Activated CD8-positive, alpha-beta memory T cell treated with anti-CD3 and anti-CD28 coated beads, Interleukin-2, amount 50 U/mL, for 48 hours (primary cell): ENCODE results near the gene SVIL.
"Not testable (repeated sequence)": the region's sequence is repeated elsewhere in the genome, so short reads cannot be mapped to it uniquely, and the experiment has no call there.

ENCODE experiments used
- DNase-seq: peaks from one replicate; pipeline ENCODE4 v3.0.0-alpha.2; 2020

The SVIL gene

DNA sequence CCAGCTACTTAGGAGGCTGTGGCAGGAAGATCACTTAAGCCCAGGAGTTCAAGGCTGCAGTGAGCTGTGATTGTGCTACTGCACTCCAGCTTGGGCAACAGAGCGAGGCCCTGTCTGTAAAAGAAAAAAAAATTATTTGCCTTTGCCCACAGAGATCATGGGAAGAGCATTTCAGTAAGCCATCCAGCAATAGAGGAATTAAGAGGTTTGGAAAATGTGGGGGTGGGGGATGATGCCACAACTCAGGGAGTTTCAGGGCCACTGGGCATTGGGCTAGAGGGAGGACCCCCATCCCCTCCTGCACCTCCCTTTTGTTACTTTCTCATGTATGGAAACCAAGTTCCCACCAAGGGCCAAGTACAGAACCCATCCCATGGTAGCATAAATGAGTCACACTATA, 38.4 kb downstream of the SVIL start:
- no peak for DNase-seq

DNA sequence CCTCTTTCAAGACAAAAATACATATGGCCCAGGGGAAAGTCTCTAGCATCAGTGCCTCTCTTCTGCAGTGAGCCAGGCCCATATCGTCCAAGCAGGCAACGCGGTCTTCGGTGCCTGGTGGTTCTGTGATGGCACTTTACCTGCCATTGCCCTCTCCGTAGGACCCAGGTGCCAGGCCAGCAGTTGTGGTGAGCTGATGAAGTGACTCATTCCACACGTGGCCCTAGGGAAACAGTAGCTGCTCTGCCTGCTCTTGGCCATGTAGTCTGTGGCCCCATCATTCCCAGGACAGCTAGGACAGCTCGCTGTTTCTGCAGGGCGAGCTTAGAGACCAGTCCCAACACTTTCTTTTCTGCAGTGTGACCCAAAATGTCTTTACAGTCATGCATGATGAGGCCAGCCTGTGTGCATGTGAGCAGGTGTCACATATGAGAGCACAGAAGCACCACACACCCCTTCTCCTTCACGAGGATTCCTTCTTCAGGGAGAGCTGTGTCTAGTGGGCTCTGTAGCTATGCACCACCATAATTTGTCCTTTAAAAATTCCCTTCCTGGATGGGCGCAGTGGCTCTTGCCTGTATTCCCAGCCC, 39.0 kb downstream of the SVIL start:
- DNase-seq: no peak

DNA sequence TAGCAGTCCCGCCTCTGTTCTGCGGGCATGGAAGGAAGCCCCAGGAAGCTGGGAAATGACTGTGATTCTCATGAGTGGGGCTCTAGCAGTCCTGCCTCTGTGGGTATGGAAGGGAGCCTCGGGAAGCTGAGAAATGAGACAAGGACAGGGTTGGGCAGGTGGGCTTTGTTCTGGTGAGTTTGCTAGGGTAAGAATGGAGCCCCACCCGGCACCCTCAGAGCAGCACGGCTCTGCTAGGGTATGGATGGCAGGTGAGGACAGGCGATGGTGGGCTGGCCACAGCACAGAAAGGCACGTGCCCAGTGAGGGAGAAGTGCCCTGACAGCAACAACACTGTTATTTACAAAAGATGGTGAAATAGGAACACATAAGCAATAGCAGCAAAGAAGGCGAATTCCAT, 39.6 kb downstream of the SVIL start:
- DNase-seq: no peak

DNA sequence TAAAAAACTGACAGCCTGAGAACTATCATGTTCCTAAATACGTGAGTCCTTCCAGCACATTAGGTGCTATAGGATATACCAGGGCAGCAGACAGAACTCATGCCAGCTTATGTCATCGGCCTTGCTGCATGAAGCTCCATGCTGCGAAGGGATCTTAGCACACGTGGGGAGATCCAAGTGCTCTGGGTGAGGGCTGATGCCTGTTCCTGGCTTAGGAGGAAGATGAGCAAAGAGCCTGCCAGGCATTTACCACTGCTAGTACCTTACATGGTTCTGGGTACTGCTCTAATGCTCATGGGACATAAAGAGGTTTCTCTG, 43.2 kb downstream of the SVIL start:
- no peak for DNase-seq

DNA sequence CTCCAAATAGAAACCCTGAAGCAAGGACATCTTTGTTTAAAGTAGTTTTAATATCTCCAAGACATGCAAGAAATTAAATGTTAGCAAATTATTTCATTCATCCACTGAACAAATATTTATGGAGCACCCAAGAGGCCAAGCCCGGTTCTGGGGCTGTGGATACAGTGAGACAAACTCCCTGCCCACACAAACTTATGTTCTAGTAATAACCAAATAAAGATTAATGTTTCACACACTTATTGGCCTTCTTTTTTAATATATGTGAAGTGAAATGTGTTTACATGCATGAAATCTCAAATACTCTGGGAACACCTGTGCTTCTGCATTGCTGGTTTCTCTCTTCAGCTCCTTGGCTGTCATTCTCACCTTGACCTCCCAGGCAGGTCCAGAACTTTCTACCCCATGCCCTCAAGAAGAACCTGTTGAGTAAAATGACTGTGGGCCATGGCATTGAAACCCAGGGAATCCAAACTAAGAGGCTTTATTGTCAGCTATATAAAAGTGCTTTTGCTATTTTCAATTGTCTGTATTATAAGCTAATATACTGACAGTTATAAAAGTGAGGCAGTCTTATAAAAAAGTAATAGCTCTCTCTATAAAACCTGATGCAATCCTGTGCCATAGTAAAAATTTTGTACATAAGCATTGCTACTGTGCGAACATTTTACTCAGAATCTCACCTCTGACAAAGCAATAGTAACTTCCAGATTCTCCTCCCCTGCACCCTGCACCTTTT, 43.7 kb downstream of the SVIL start:
- no peak for DNase-seq

DNA sequence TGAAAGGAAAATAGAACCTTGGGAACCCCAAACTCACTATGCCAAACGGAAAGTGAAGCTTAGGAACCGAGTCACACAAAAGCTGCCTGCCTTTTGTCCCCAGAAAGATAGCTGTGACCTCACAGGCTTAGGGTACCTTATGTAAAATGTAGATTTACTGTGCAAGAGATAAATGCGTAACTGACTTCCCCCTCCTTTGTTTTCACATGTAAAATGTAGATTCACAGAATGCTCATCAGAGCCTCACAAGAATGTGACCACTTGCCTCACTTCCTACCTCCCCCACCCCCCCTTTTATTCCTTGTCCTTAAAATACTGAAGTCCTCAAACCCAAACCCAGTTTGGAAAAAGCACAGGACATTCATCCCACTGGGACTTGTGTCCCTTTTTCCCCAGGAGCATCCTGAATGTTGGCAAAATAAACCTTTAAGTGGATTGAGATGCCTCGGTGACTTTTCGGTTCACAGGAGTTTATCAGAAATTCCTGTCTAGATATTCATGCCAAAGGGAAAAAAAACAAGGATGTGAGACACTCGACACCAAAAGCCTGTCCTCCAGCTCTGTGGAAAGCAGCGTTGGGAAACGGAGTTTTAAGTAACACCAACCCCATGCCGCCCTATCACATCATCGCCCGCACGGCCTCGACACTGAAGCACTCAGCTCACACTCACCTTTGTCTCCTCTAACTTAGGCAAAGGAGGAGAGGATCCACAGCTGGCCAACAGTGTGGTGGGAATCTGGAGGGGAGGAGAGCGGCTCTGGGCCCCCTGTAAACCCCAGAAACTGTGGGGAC, 45.9 kb downstream of the SVIL start:
- no peak for DNase-seq

DNA sequence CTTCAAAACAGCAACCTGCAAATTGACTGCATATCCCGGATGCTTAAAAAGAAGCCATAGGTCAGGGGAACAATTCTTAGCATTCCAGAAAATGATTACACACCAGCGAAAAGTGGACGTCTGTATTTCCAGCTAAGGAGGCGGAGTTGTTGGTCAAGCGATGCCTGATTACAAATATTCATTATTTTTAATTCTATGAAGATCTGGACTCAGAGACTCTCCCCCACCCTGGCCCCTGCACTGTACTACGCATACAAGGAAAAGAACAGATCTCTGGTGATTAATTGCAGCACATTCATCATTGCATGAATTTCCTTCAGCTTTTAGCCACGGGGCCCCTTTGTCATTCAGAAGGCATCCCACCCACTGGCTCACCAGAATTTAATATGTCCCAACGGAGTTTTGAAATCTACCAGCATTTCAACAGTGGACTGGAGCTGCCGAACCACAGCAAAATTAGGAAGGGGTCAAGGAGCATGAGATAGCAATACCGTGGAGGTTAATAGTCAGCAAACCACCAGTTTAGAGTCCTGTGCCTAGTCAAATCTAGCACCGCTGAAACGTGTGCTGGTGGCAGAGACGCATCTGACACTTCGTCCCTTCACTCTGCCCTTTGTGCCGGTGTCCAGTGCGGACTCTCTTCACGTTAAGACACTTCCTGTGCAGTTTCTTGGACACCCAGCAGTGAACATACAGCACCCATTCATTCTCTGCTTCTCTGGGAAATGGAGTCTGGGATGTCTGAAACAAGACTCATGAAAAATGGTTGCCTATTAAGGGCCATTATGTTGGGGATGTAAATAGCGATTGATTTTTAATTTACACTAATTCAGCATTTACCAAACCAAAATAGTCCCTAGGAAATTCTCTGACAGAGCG, 46.8 kb downstream of the SVIL start:
- DNase-seq: not testable (repeated sequence)

DNA sequence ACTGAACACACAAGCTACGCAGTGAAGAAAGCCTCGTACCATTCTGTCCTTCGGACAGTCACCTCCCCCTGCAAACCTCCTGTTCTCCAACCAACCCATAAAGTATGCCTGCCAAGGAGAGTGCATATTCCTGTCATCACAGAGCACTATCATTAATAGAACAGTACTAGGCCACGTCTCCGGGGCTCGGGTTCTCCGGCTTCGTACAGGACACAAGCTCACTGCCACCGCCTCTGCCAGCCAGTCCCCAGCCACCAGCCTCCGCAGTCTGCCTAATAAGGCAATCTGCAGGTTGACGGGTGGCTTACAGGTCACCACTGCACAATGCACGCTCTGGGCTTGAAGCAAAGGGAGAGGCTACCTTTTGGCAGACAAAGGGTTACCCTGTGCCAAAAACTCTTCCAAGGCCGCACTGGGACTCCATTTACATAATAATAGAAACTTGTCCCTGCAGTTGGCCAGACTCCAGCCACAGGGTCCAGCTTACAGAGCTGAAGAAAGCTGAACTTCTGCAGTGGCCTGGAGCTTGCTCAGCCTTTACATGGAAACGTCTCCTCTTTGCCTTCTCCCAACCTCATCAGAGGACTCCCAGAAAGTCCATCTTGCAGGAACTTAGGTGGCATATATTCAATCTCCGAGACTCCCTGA, 47.5 kb downstream of the SVIL start:
- DNase-seq: not testable (repeated sequence)

DNA sequence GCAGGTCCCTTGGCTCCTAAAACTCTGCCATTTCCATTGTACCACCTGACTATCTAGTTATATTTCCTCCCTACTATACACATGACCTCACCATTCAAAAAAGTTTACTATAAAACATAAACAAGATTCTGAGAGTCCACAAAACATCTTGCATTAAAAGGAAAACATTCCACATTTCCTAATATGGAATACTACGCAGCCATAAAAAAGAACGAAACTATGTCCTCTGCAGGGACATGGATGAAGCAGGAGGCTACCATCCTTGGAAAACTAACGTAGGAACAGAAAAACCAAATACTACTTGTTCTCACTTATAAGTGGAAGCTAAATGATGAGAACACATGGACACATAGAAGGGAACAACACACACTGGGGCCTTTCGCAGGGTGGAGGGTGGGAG, 48.3 kb downstream of the SVIL start:
- DNase-seq: no peak

DNA sequence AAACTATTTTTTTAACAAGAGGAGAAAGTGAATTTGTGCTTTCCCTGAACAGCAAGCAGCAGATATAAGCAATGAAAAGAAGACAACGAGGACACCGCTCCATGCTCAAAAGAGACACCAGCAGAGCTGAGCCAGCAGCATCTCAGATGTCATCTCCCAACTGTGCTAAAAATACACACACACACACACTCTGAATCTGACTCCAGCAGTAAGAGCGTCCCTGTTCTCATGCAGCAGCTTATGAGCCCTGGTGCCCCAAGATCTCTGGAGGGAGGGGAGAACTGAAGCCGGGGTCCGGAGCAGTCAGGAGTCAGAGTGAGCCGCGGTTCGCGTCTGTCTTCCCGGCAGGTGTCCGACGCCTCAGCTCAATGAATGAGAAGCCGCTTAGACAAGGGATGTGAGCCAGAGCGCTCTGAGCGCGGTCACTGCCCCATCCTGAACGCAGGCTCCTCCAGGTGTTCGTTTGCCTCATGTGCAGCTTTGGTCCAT, 49.2 kb downstream of the SVIL start:
- DNase-seq: no peak

DNA sequence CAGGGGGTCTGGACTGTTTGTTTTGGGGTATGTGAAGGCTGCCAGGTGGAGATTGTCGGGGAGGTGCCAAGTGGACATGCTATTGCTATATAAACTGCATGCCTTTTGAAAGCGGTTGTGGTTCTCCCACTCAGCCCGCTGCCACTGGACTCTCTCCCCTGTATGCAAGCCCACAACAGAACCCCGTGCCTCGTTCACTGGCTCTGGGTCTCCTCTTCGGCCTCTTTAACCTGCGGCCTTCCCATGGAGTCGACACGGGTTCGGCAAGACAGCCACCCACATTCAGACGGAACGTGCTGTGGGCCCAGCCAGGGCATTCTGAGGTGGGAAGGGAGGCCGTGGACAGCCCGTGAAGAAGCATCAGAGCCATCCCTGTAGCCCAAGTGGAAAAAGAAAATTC, 50.3 kb downstream of the SVIL start:
- DNase-seq: no peak

DNA sequence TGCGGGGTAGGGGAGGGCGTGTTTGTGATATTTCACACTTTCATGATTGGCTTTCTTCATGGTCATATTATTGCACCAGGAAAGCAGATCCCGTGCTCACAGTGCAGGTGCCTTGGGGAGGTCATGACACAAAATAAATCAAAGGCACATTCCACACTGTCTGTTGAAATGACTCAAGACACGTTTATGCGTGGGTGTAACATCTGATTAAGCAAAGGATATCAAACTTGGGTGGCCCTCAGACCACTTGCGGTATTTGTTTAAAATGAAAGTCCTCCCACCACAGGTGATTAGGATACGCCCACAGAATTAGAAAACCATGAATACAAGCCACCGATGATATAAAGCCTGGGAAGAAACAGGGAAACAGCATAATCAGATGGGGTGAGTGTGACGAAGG, 51.1 kb downstream of the SVIL start:
- DNase-seq: no peak

DNA sequence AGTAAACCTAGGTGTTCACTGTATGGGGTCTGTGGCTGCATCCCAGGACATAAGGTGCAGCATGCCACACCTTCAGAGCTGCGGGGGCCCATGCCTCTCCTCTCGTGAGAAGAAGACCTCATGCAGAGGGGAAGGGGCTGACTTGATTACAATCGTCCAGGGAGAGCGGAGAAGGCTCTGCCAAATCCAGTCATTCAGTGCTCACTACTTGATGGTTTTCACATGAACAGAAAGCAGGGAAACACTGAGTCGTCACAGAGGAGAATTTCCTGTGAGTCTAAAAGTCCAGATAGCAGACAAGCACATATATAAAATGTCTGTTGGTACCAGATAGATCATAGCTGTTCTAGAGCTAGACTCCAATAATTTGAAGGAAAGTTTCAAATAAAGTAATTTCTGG, 52.0 kb downstream of the SVIL start:
- DNase-seq: not testable (repeated sequence)

DNA sequence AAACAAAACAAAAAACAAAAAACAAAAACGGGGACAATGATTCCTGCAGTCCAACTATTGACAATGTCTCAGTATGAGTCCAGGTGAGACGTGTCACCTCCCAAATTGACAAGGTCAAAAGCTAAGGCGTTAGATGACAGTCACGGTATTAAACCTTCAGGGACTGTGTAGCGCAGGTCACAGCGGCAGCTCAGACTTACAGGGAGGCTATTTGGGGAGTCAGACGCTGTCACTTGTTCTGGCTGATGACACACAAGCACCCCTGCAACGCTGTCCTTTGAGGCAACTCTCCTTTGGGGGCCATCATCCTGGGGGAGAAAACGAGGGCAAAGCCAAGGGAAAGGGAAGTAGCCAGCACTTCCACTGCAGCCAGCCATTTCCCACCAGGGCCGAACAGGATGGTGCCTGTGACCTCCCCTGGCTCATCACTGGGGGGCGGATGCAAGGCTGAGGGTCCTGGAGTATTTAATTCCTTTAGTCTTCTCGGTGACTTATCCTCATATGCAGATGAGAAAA, 55.3 kb downstream of the SVIL start:
- DNase-seq: no peak

DNA sequence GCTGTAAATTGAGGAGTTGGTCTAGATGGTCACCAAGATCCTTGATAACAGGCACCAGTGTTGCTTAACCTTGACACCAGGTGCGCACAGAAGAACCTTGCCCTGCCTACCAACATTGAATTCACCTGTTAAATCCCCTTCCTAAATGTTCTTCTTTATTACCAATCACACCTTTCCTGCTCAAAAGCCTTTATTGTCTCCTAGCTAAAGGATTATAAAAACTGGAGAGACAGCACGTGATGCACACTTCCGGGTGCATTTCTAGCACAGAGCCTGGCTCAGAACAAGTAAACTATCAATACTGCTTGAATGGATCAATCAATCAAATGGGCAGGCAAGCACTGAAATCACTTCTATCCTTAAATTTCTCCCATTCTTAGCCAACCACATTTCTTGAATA, 56.3 kb downstream of the SVIL start:
- DNase-seq: no peak

DNA sequence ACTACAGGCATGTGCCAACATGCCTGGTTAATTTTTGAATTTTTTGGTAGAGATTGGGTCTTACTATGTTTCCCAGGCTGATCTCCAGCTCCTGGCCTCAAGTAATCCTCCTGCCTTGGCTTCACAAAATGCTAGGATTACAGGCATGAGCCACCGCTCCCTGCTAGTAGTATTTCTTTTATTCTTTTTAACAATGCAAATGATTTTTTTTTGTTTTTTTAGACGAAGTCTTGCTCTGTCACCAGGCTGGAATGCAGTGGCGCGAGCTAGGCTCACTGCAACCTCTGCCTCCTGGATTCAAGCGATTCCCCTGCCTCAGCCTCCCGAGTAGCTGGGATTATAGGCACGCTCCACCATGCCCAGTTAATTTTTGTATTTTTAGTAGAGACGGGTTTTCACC, 58.1 kb downstream of the SVIL start:
- no peak for DNase-seq

DNA sequence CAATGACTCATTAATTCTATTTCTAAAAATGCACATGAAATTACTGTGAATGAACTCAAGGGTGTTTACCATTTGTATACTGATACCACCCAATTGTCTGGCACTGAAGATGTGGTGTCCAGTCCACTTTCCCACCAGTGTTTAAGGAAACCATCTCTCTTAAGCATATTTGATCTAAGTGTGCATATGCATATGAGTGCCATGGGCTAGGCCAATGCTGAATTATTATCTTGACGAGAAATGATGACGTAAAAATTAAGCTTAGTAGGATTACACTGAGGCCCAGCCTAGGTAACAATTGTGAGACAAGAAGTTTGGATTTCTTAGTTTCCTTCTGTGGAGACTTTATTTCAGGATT, 59.7 kb downstream of the SVIL start:
- DNase-seq: no peak

DNA sequence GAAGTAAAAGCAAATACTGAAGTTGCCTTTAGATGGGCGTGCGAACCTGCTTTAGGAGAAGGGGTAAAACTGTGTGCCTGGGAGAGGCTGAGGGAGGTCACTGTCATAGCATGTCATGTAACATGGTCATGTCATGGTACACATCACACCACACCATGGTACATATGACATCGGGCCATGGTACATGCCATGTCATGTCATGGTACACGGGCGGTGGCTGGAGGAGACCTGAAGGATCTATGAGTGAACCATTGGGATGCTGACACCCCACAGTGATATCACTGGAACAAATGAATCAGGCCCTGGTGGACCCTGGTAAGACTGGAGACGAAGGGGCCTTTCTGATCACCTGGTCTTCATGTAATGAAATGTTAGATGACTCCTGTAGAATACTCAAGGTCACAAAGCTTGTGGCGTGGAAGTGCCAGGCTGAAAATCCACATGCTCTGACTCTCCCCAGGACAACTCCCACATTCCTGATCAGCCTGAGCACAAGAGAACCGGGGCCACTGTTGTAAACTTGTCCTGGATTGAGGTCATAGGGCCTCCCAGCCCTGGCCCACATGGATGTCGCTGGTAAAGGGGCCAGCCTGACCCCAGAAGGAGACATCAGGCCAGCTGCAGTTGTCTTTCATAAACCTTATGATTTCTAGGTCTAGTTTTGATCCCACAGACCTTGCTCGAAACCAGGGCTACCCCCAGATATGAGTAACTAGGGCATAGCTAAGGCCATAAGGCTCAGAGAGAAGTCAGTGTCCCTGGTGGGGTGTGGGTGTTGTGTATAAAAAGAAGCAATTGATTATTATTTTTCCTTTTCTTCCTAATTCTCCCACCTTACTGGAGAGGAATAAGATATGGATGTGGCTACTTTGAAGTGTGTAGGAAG, 60.3 kb downstream of the SVIL start:
- not testable (repeated sequence) for DNase-seq

DNA sequence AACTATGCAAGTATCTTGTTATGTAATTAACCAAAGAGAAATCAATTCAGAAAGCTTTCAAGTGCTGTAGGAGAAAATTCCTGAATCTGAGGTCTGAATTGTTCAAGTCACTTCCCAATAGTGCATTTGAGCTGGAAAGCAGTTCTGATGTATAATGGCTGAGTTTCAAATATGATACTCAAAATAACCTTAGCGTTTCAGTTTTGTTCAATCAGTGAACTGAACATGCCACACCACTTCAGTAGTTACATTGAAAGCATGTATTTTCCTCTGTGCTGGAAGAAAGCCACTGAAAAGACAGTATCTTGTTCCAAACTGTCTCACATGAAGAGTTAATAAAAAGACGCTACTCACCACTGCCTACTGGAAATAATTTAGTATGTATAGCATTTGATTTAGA, 64.5 kb downstream of the SVIL start:
- not testable (repeated sequence) for DNase-seq

DNA sequence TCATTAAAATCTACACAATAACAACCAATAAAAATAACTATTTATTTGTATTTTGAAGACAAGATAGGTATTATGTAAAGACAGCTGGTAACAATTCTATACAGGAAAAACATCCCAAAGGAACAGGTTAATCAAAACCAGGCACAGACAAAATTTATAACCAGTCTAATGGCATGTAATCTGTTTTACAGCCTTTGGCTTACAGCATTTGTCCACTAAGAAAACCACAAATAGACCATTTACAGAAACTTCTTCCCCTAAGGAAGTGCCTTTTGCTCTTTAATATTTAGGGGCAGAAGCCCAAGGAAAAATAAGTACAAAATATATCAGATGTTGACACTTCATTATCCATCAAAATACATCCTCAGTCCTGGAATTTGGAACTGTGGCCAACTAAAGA, 65.0 kb downstream of the SVIL start:
- no peak for DNase-seq

DNA sequence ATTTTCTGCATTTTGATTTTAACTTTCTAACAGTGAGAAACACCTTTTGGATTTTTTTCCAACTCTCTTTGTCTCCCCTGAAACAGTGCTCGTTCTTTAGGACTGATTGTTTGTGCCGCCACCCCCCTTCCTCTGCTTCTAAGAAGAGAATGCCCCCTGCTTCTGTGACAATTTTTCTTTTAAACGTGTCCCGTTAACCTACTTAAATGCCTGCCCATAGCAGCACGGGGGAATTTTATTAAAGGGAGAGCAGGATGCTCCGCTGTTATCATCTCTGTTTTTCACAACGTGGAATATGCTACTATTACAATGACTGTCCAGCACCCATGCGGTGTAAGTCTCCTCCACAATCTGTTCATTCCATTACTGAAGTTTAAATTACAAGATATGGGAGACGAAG, 67.8 kb downstream of the SVIL start:
- DNase-seq: no peak
